Right renal pelvis (tissue), 4 donors: ENCODE data around the gene ACKR2. TPM values are rescaled to one million over a fixed set of nuclear protein-coding genes. Genes with fewer than 3 reads are reported as not detected.

Experiments
- DNase-seq, 4 donors: peaks; one replicate each; pipeline ENCODE4 v3.0.0-alpha.2; 2013; ENCODE audit warnings: low read depth in 4 of 4, low spot score in 3 of 4, missing footprints in 1 of 4
- polyA plus RNA-seq, 4 donors: library from polyadenylated mRNA; unstranded; fragments of 120-200 nt; gene quantifications; one replicate each; pipeline ENCODE4 v1.2.1, GENCODE V29; 2013; ENCODE audit not compliant: insufficient read length in 4 of 4

ACKR2 gene
- polyA plus RNA-seq, 4 donors = 2.0 to 2.6 (median 2.3) TPM

GRCh38 chr3:42829083-42829627 lies 19.9 kb downstream of the ACKR2 start:
- no peak for DNase-seq

- no peak for DNase-seq
These were observed 20.6 kb downstream of the ACKR2 start for GRCh38 chr3:42829628-42830436.

- DNase-seq = no peak
These were observed 21.4 kb downstream of the ACKR2 start for GRCh38 chr3:42830437-42831320.

- peak in 3 of 4 donors; percentile 50 to 55 (median 53) for DNase-seq
These were observed 22.1 kb downstream of the ACKR2 start for GRCh38 chr3:42831321-42831713.

- DNase-seq = no peak
These were observed 27.2 kb downstream of the ACKR2 start for GRCh38 chr3:42836150-42837123.

- no peak for DNase-seq
These were observed 29.3 kb downstream of the ACKR2 start for GRCh38 chr3:42838571-42838970.

- peak in 2 of 4 donors; percentile 44 to 47 for DNase-seq
These were observed 30.4 kb downstream of the ACKR2 start for GRCh38 chr3:42839616-42840015.

GRCh38 chr3:42841332-42841731 lies 32.1 kb downstream of the ACKR2 start:
- DNase-seq = no peak

GRCh38 chr3:42843713-42844411 lies 34.6 kb downstream of the ACKR2 start:
- no peak for DNase-seq

- no peak for DNase-seq
These were observed 35.1 kb downstream of the ACKR2 start for GRCh38 chr3:42844412-42844713.

- no peak for DNase-seq
These were observed 35.6 kb downstream of the ACKR2 start for GRCh38 chr3:42844815-42845214.

- no peak for DNase-seq
These were observed 37.7 kb downstream of the ACKR2 start for GRCh38 chr3:42846685-42847522.

- DNase-seq = no peak
These were observed 38.5 kb downstream of the ACKR2 start for GRCh38 chr3:42847731-42848130.

GRCh38 chr3:42849017-42849416 lies 39.8 kb downstream of the ACKR2 start:
- no peak for DNase-seq

- no peak for DNase-seq
These were observed 41.0 kb downstream of the ACKR2 start for GRCh38 chr3:42850263-42850662.

GRCh38 chr3:42851228-42851834 lies 42.1 kb downstream of the ACKR2 start:
- no peak for DNase-seq

GRCh38 chr3:42852441-42852840 lies 43.2 kb downstream of the ACKR2 start:
- DNase-seq = no peak

- DNase-seq = no peak
These were observed 43.8 kb downstream of the ACKR2 start for GRCh38 chr3:42853056-42853455.
